Stimulated activated CD4-positive, alpha-beta T cell treated with anti-CD3 and anti-CD28 coated beads, Interleukin-2, amount 100 ng/mL, for 24 hours (primary cell): ENCODE measurements around the gene TFCP2L1.
"Not testable (repeated sequence)": the region's sequence is repeated elsewhere in the genome, so short reads cannot be mapped to it uniquely, and the experiment has no call there.

Experiments used
- DNase-seq, 2 donors: peaks; one replicate each; pipeline ENCODE4 v3.0.0-alpha.2; 2020

TFCP2L1 gene

GRCh38 chr2:121295911-121296650 lies 11.1 kb upstream of the TFCP2L1 start:
- DNase-seq: no peak

- DNase-seq: no peak
Measured at GRCh38 chr2:121294881-121295840, 10.2 kb upstream of the TFCP2L1 start.

- no peak for DNase-seq
Measured at GRCh38 chr2:121293450-121294325, 8.7 kb upstream of the TFCP2L1 start.

- DNase-seq: no peak
Measured at GRCh38 chr2:121291251-121291580, 6.2 kb upstream of the TFCP2L1 start.

- no peak for DNase-seq
Measured at GRCh38 chr2:121289271-121289670, 4.3 kb upstream of the TFCP2L1 start.

- DNase-seq: no peak
Measured at GRCh38 chr2:121288454-121289231, 3.6 kb upstream of the TFCP2L1 start.

GRCh38 chr2:121287956-121288355 lies 3.0 kb upstream of the TFCP2L1 start:
- no peak for DNase-seq

GRCh38 chr2:121287146-121287798 lies 2.3 kb upstream of the TFCP2L1 start:
- DNase-seq: no peak

GRCh38 chr2:121286506-121286905 lies 1.5 kb upstream of the TFCP2L1 start:
- no peak for DNase-seq

- DNase-seq: no peak
Measured at GRCh38 chr2:121285926-121286325, 924 bp upstream of the TFCP2L1 start.

- no peak for DNase-seq
Measured at GRCh38 chr2:121283670-121284462, 1.1 kb downstream of the TFCP2L1 start.

GRCh38 chr2:121282800-121283385 lies 2.1 kb downstream of the TFCP2L1 start:
- no peak for DNase-seq

- no peak for DNase-seq
Measured at GRCh38 chr2:121281694-121282093, 3.3 kb downstream of the TFCP2L1 start.

- DNase-seq: no peak
Measured at GRCh38 chr2:121281107-121281506, 3.9 kb downstream of the TFCP2L1 start.

GRCh38 chr2:121279476-121280220 lies 5.4 kb downstream of the TFCP2L1 start:
- no peak for DNase-seq

- no peak for DNase-seq
Measured at GRCh38 chr2:121276341-121276740, 8.7 kb downstream of the TFCP2L1 start.

GRCh38 chr2:121273116-121273515 lies 11.9 kb downstream of the TFCP2L1 start:
- no peak for DNase-seq

- no peak for DNase-seq
Measured at GRCh38 chr2:121272596-121272995, 12.4 kb downstream of the TFCP2L1 start.

GRCh38 chr2:121269436-121269835 lies 15.6 kb downstream of the TFCP2L1 start:
- DNase-seq: not testable (repeated sequence)
